Measurements from ENCODE around the gene KCNB1.

KCNB1 gene

DNA sequence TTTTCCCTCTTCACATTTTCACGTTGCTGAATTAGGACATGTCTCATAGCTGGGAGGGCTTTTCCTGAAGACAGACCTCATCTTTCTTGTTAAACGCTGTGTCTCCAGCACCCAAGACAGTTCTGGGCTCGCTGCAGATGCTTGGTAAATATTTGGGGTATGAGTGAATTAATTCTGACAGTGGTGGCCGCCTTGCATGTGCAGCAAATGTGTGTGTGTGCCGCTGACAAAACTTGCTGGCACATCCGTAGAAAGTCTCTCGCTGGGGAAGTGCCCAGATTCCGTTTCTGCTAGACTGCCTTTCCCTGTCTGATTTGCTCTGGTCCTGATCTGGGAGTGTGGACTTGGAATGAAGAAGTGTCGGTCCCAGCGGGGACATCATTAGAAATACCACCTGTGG is 156.4 kb downstream of the KCNB1 start:
- H2AFZ ChIP-seq (ENCODE audit: low read depth, low read length), result no peak overlapping the region
- H3K9me3 ChIP-seq (ENCODE audit: insufficient read depth, low read length), result no peaks in the 10 kb centered on the region
- TF ChIP-seq, protein P1, sequence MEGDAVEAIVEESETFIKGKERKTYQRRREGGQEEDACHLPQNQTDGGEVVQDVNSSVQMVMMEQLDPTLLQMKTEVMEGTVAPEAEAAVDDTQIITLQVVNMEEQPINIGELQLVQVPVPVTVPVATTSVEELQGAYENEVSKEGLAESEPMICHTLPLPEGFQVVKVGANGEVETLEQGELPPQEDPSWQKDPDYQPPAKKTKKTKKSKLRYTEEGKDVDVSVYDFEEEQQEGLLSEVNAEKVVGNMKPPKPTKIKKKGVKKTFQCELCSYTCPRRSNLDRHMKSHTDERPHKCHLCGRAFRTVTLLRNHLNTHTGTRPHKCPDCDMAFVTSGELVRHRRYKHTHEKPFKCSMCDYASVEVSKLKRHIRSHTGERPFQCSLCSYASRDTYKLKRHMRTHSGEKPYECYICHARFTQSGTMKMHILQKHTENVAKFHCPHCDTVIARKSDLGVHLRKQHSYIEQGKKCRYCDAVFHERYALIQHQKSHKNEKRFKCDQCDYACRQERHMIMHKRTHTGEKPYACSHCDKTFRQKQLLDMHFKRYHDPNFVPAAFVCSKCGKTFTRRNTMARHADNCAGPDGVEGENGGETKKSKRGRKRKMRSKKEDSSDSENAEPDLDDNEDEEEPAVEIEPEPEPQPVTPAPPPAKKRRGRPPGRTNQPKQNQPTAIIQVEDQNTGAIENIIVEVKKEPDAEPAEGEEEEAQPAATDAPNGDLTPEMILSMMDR (IDR thresholded peaks at IDR 0.05; ENCODE audit: low read depth, low read length), result no peak
- no peak for TF ChIP-seq EZH2phosphoT487 (IDR thresholded peaks at IDR 0.05; ENCODE audit: low read depth)
- H3K79me2 ChIP-seq (ENCODE audit: low read length), result no peaks in the 10 kb centered on the region
- no peaks in the 10 kb centered on the region for H4K20me1 ChIP-seq (ENCODE audit: insufficient read depth, low read length)
- H3K4me3 ChIP-seq (ENCODE audit: low read length), result no peak overlapping the region
- no peak overlapping the region for H3K27ac ChIP-seq (ENCODE audit: low read length)
- no peak overlapping the region for H3K4me2 ChIP-seq (ENCODE audit: low read length)
- H3K27me3 ChIP-seq (ENCODE audit: low read depth, low read length), result peaks cover 71% of the 10 kb centered on the region
- no peak overlapping the region for H3K9ac ChIP-seq (ENCODE audit: low read length)
- no peaks in the 10 kb centered on the region for H3K36me3 ChIP-seq (replicated peaks; ENCODE audit: low read depth, low read length)
- H3K4me1 ChIP-seq (ENCODE audit: low read length), result no peaks in the 10 kb centered on the region

DNA sequence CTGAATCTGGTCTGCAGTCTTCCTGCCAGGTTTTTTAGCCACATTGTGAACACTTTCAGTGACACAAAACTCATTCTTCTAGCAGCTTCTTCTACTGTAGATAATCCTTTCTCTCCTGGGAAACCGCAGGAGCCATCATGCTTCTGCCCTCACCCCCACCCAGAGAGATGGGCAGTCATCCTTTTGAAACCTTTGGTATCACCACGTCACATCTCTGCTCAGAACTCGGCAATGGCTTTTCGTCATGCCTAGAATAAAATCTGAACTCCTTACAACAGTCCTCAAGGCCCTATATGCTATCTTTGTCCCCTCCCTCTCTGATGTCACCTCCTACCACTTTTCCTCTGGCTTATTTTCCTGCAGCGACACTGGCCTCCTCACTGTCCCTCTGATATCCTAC is 158.2 kb downstream of the KCNB1 start:
- Histone ChIP-seq H3K9me3 (ENCODE audit: insufficient read depth, low read length) (no peaks in the 10 kb centered on the region), H3K4me3 (ENCODE audit: low read length) (no peak overlapping the region), H3K9ac (ENCODE audit: low read length) (no peak overlapping the region), H4K20me1 (ENCODE audit: insufficient read depth, low read length) (no peaks in the 10 kb centered on the region), H3K4me1 (ENCODE audit: low read length) (no peaks in the 10 kb centered on the region), H3K4me2 (ENCODE audit: low read length) (no peak overlapping the region), H3K36me3 (replicated peaks; ENCODE audit: low read depth, low read length) (no peaks in the 10 kb centered on the region), H3K27ac (ENCODE audit: low read length) (no peak overlapping the region), H3K79me2 (ENCODE audit: low read length) (no peaks in the 10 kb centered on the region), H3K27me3 (ENCODE audit: low read depth, low read length) (peaks cover 58% of the 10 kb centered on the region), H2AFZ (ENCODE audit: low read depth, low read length) (no peak overlapping the region)
- TF ChIP-seq, protein P1 (IDR thresholded peaks at IDR 0.05; ENCODE audit: low read depth, low read length), result no peak
- no peak for TF ChIP-seq EZH2phosphoT487 (IDR thresholded peaks at IDR 0.05; ENCODE audit: low read depth)

DNA sequence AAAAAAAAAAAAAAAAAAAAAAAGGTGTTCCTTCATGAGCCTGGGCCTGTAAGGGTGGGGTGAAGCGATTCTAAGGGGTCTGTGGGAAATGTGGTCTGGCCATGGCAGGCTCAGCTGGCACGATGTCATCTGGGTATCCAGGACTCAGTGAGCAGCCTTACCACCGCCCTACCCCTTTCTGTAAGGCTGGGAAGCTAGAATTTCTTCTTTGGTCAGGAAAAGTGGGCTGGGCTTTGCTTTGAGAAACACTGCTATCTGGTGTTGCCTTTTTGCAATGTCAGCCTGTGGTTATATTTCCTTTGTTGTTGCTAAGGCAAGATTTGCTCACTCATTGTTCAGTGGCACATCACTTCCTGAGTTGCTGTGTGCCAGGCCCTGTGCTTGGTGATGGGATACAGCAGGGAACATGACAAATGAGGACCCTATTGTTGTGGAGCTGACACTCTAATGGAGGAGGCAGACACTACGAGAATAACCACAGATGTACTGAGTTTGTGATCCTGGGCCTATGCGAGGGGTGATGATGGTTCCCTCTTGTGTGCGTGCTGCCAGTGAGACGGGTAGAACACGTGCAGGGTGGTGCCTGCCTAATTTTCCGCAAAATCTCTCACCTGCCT is 158.7 kb downstream of the KCNB1 start:
- no peaks in the 10 kb centered on the region for H3K79me2 ChIP-seq (ENCODE audit: low read length)
- H3K4me1 ChIP-seq (ENCODE audit: low read length), result no peaks in the 10 kb centered on the region
- H3K4me3 ChIP-seq (ENCODE audit: low read length), result no peak overlapping the region
- no peak overlapping the region for H3K4me2 ChIP-seq (ENCODE audit: low read length)
- peaks cover 52% of the 10 kb centered on the region for H3K27me3 ChIP-seq (ENCODE audit: low read depth, low read length)
- H3K9ac ChIP-seq (ENCODE audit: low read length), result no peak overlapping the region
- H3K9me3 ChIP-seq (ENCODE audit: insufficient read depth, low read length), result no peaks in the 10 kb centered on the region
- no peaks in the 10 kb centered on the region for H4K20me1 ChIP-seq (ENCODE audit: insufficient read depth, low read length)
- no peak overlapping the region for H3K27ac ChIP-seq (ENCODE audit: low read length)
- no peaks in the 10 kb centered on the region for H3K36me3 ChIP-seq (replicated peaks; ENCODE audit: low read depth, low read length)
- TF ChIP-seq, protein P1 (IDR thresholded peaks at IDR 0.05; ENCODE audit: low read depth, low read length), result peak; percentile 37
- TF ChIP-seq EZH2phosphoT487 (IDR thresholded peaks at IDR 0.05; ENCODE audit: low read depth), result no peak
- no peak overlapping the region for H2AFZ ChIP-seq (ENCODE audit: low read depth, low read length)

DNA sequence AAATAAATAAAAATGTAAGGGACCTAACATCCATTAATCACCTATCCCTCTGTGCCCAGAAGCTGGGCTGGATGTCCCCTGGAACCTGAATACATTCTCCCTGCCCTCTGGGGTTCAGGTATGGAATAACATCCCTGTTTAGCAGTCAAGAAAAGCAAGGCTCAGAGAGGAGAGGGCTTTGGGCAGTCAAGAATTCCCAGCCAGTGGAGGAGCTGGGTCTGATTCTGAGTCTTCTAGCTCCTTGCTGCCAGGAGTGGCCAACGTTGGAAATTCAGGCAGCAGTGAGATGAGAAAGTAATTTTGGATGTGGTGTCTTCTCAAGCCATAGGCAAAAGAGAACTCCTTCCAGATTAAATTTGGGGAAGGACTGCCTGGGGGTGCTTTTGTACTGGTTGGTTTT is 162.0 kb downstream of the KCNB1 start:
- Histone ChIP-seq H4K20me1 (ENCODE audit: insufficient read depth, low read length) (no peaks in the 10 kb centered on the region), H3K79me2 (ENCODE audit: low read length) (no peaks in the 10 kb centered on the region), H3K9ac (ENCODE audit: low read length) (no peak overlapping the region), H3K4me1 (ENCODE audit: low read length) (no peaks in the 10 kb centered on the region), H3K4me2 (ENCODE audit: low read length) (no peak overlapping the region), H3K27me3 (ENCODE audit: low read depth, low read length) (peaks cover 42% of the 10 kb centered on the region), H3K4me3 (ENCODE audit: low read length) (no peak overlapping the region), H3K27ac (ENCODE audit: low read length) (no peak overlapping the region), H3K36me3 (replicated peaks; ENCODE audit: low read depth, low read length) (no peaks in the 10 kb centered on the region), H2AFZ (ENCODE audit: low read depth, low read length) (no peak overlapping the region), H3K9me3 (ENCODE audit: insufficient read depth, low read length) (no peaks in the 10 kb centered on the region)
- TF ChIP-seq EZH2phosphoT487 (IDR thresholded peaks at IDR 0.05; ENCODE audit: low read depth), result no peak
- TF ChIP-seq, protein P1 (IDR thresholded peaks at IDR 0.05; ENCODE audit: low read depth, low read length), result no peak

Data from OCI-LY3 (cell line).